Thoracic aorta (tissue), 2 donors: ENCODE data around the gene ADAD2. TPM values are rescaled to one million over a fixed set of nuclear protein-coding genes. Genes with fewer than 3 reads are reported as not detected.

Experiments
- ATAC-seq: fragments of 150-250 bp; one replicate; pipeline ENCODE4 v1.8.0; 2017; ENCODE audit warnings: low read depth; ENCODE audit not compliant: insufficient number of reproducible peaks, low FRiP score
- DNase-seq: peaks from one replicate; pipeline ENCODE4 v3.0.0-alpha.2; 2020; ENCODE audit warnings: low spot score
- H3K27ac ChIP-seq, 2 donors: fragments of 200-600 bp; sonication (generic); 1 replicate in 1 of 2; 2 replicates in 1 of 2; pipeline ENCODE4 v1.5.1; 2016; ENCODE audit warnings: mild to moderate bottlenecking in 2 of 2, moderate library complexity in 2 of 2
- H3K27me3 ChIP-seq: fragments of 200-600 bp; sonication (generic); replicated peaks from 2 replicates; pipeline ENCODE4 v1.6.0; 2016; ENCODE audit warnings: mild to moderate bottlenecking; ENCODE audit not compliant: insufficient read depth
- H3K36me3 ChIP-seq: fragments of 200-600 bp; sonication (generic); one replicate; pipeline ENCODE4 v1.5.1; 2016
- H3K4me1 ChIP-seq, 2 donors: fragments of 200-600 bp; sonication (generic); 1 replicate in 1 of 2; 2 replicates in 1 of 2; pipeline versions ENCODE4 v1.5.1 to v1.6.0; 2016; ENCODE audit warnings: low read depth in 2 of 2, mild to moderate bottlenecking in 1 of 2; ENCODE audit not compliant: control insufficient read depth in 1 of 2
- H3K4me3 ChIP-seq: fragments of 200-600 bp; sonication (generic); 2 replicates; pipeline ENCODE4 v1.5.1; 2016; ENCODE audit warnings: mild to moderate bottlenecking
- H3K9me3 ChIP-seq: fragments of 200-600 bp; sonication (generic); 2 replicates; pipeline ENCODE4 v1.5.1; 2016
- CTCF ChIP-seq: fragments of 200-600 bp; sonication (generic); IDR thresholded peaks from one replicate; pipeline ENCODE4 v1.5.1; 2019; ENCODE audit warnings: antibody characterized with exemption
- total RNA-seq, 2 donors: library from RNA; depleted of rRNA; stranded (reverse); fragments of >200 nt; gene quantifications; one replicate each; pipeline versions ENCODE4 v1.1.0 to v1.2.3, GENCODE V29; 2016

The ADAD2 gene
- total RNA-seq, 2 donors from 2014 or later, result not detected

GRCh38 chr16:84241778-84242177, 50.8 kb downstream of the ADAD2 start:
- no peak for TF ChIP-seq CTCF
- no peaks in the 10 kb centered on the region for H3K27me3 ChIP-seq
- no peaks in the 10 kb centered on the region for H3K36me3 ChIP-seq
- no peak for DNase-seq
- H3K4me3 ChIP-seq, result no peak overlapping the region
- no peaks in the 10 kb centered on the region for H3K4me1 ChIP-seq
- no peak overlapping the region for H3K27ac ChIP-seq
- H3K9me3 ChIP-seq, result no peaks in the 10 kb centered on the region
- no peak for ATAC-seq

- no peaks in the 10 kb centered on the region for H3K4me1 ChIP-seq
- H3K9me3 ChIP-seq, result no peaks in the 10 kb centered on the region
- no peaks in the 10 kb centered on the region for H3K36me3 ChIP-seq
- no peak overlapping the region for H3K27ac ChIP-seq
- no peak overlapping the region for H3K4me3 ChIP-seq
- no peak for TF ChIP-seq CTCF
- no peak for DNase-seq
- ATAC-seq, result no peak
- no peaks in the 10 kb centered on the region for H3K27me3 ChIP-seq
Measured at GRCh38 chr16:84242839-84243238, 51.9 kb downstream of the ADAD2 start.

GRCh38 chr16:84243732-84244131, 52.8 kb downstream of the ADAD2 start:
- Histone ChIP-seq H3K36me3 (no peaks in the 10 kb centered on the region), H3K9me3 (no peaks in the 10 kb centered on the region), H3K27me3 (no peaks in the 10 kb centered on the region), H3K4me3 (no peak overlapping the region), H3K27ac (no peak overlapping the region), H3K4me1 (no peaks in the 10 kb centered on the region)
- DNase-seq, result no peak
- no peak for TF ChIP-seq CTCF
- ATAC-seq, result no peak

GRCh38 chr16:84244728-84245127, 53.8 kb downstream of the ADAD2 start:
- no peak for DNase-seq

GRCh38 chr16:84245956-84246678, 55.2 kb downstream of the ADAD2 start:
- ATAC-seq (no peak), DNase-seq (no peak)
- TF ChIP-seq CTCF, result no peak
- Histone ChIP-seq H3K27me3 (no peaks in the 10 kb centered on the region), H3K36me3 (no peaks in the 10 kb centered on the region), H3K4me3 (no peak overlapping the region), H3K9me3 (no peaks in the 10 kb centered on the region), H3K4me1 (no peaks in the 10 kb centered on the region), H3K27ac (no peak overlapping the region)

More at GRCh38 chr16:84244728-84245127, 53.8 kb downstream of the ADAD2 start:
- H3K9me3 ChIP-seq, result no peaks in the 10 kb centered on the region
- H3K27me3 ChIP-seq, result no peaks in the 10 kb centered on the region
- no peak for ATAC-seq
- H3K27ac ChIP-seq, result no peak overlapping the region
- no peak overlapping the region for H3K4me3 ChIP-seq
- H3K4me1 ChIP-seq, result no peaks in the 10 kb centered on the region
- no peak for TF ChIP-seq CTCF
- no peaks in the 10 kb centered on the region for H3K36me3 ChIP-seq
